GM12891 (cell line): ENCODE measurements around the gene POLR2H.

Experiments
- POLR2A ChIP-seq: IDR thresholded peaks from 2 replicates; pipeline ENCODE4 v1.6.1; 2011; ENCODE audit warnings: low read depth, low read length, control low read depth
- POLR2AphosphoS5 ChIP-seq: IDR thresholded peaks from 2 replicates; pipeline ENCODE4 v1.6.1; 2011; ENCODE audit warnings: low read depth, low read length, control low read depth
- SPI1 ChIP-seq: IDR thresholded peaks from 2 replicates; pipeline ENCODE4 v1.6.1; 2011; ENCODE audit warnings: low read depth, low read length, control low read depth
- TAF1 ChIP-seq: IDR thresholded peaks from 2 replicates; pipeline ENCODE4 v1.6.1; 2011; ENCODE audit warnings: low read depth, low read length, control low read depth

DNA sequence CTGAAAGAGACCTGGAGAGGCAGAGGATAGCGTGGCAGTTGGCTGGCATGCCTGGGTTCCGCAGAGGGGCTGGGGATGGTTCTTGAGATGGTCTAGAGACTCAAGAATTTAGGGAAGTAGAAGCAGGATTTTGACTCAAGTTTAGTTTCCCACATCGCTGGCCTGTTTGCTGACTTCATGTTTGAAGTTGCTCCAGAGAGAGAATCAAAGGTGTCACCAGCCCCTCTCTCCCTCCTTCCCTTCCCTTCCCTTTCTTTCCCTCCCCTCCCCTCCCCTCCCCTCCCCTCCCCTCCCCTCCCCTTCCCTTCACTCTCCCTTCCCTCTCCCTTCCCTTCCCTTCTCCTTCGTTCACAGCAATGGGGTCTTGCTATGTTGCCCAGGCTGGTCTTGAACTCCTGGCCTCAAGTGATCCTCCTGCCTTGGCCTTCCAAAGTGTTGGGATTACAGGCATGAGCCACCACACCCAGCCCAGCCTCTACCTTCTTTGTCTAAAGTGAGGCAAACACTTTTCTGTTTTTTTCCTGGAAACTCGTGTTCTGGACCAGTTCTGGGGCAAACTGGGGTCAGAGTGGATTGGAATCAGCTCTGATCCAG, 28.5 kb downstream of the POLR2H start:
- TF ChIP-seq POLR2AphosphoS5 (no peak), POLR2A (no peak), SPI1 (no peak), TAF1 (no peak)
